Measurements from ENCODE around the gene FBXO42. TPM values are rescaled to one million over a fixed set of nuclear protein-coding genes. Genes with fewer than 3 reads are reported as not detected.
"Not testable (repeated sequence)": the region's sequence is repeated elsewhere in the genome, so short reads cannot be mapped to it uniquely, and the experiment has no call there.

Gene FBXO42
- total RNA-seq, 1 experiment from 2014 or later, result 9.6 TPM

- DNase-seq (ENCODE audit: low spot score), result no peak
Observed at GRCh38 chr1:16372535-16373285, 20.4 kb upstream of the FBXO42 start.

GRCh38 chr1:16371725-16372124 is 19.4 kb upstream of the FBXO42 start:
- DNase-seq (ENCODE audit: low spot score), result no peak

GRCh38 chr1:16369821-16370220 is 17.5 kb upstream of the FBXO42 start:
- DNase-seq (ENCODE audit: low spot score), result no peak

GRCh38 chr1:16367968-16368890 is 15.9 kb upstream of the FBXO42 start:
- no peak for DNase-seq (ENCODE audit: low spot score)

GRCh38 chr1:16367258-16367967 is 15.1 kb upstream of the FBXO42 start:
- peak; percentile 66 for DNase-seq (ENCODE audit: low spot score)

GRCh38 chr1:16366722-16367257 is 14.5 kb upstream of the FBXO42 start, which contains the start of gene SZRD1:
Gene SZRD1 (plus strand): TSS chr1:16367242. CDS start chr1:16367258, 16 bp downstream.
- peak; percentile 99 for DNase-seq (ENCODE audit: low spot score)

- DNase-seq (ENCODE audit: low spot score), result not testable (repeated sequence)
Observed at GRCh38 chr1:16365146-16365498, 12.8 kb upstream of the FBXO42 start.

GRCh38 chr1:16356867-16357266 is 4.6 kb upstream of the FBXO42 start:
- DNase-seq (ENCODE audit: low spot score), result no peak

- no peak for DNase-seq (ENCODE audit: low spot score)
Observed at GRCh38 chr1:16354619-16355018, 2.3 kb upstream of the FBXO42 start.

GRCh38 chr1:16352842-16353535 is 709 bp upstream of the FBXO42 start:
- DNase-seq (ENCODE audit: low spot score), result no peak

GRCh38 chr1:16351456-16351993 is 755 bp downstream of the FBXO42 start:
- DNase-seq (ENCODE audit: low spot score), result no peak

- DNase-seq (ENCODE audit: low spot score), result no peak
Observed at GRCh38 chr1:16349847-16350406, 2.4 kb downstream of the FBXO42 start.

GRCh38 chr1:16348414-16349182 is 3.7 kb downstream of the FBXO42 start:
- peak; percentile 62 for DNase-seq (ENCODE audit: low spot score)

GRCh38 chr1:16343276-16343675 is 9.0 kb downstream of the FBXO42 start:
- not testable (repeated sequence) for DNase-seq (ENCODE audit: low spot score)

- DNase-seq (ENCODE audit: low spot score), result no peak
Observed at GRCh38 chr1:16342331-16343062, 9.8 kb downstream of the FBXO42 start.

- DNase-seq (ENCODE audit: low spot score), result no peak
Observed at GRCh38 chr1:16340673-16341072, 11.6 kb downstream of the FBXO42 start.

GRCh38 chr1:16338961-16339360 is 13.3 kb downstream of the FBXO42 start:
- no peak for DNase-seq (ENCODE audit: low spot score)

GRCh38 chr1:16334655-16335340 is 17.5 kb downstream of the FBXO42 start:
- no peak for DNase-seq (ENCODE audit: low spot score)

Measured in H4 (cell line).